Right cardiac atrium (tissue), 5 donors: ENCODE data around the gene ELP4. TPM values are rescaled to one million over a fixed set of nuclear protein-coding genes. Genes with fewer than 3 reads are reported as not detected.
A peak's percentile ranks its signal among the peaks of the same experiment; 100 is the strongest.

Source experiments
- ATAC-seq, 2 donors: fragments of 200-7000 bp; cut with Tn5 transposase; one replicate each; pipeline versions ENCODE4 v1.8.0 to v1.9.1; 2020; ENCODE audit warnings: moderate library complexity in 2 of 2, mild to moderate bottlenecking in 1 of 2
- DNase-seq, 3 donors: peaks; one replicate each; pipeline ENCODE4 v3.0.0-alpha.2; 2020
- H3K27ac ChIP-seq: one replicate; pipeline ENCODE4 v1.5.1; 2013; ENCODE audit warnings: mild to moderate bottlenecking, low read length, control low read depth, moderate library complexity
- H3K27me3 ChIP-seq: one replicate; pipeline ENCODE4 v1.6.1; 2013; ENCODE audit not compliant: control insufficient read depth, insufficient read depth
- H3K4me1 ChIP-seq: one replicate; pipeline ENCODE4 v1.6.1; 2013; ENCODE audit warnings: low read length; ENCODE audit not compliant: control insufficient read depth, insufficient read depth
- H3K4me3 ChIP-seq: one replicate; pipeline ENCODE4 v1.5.1; 2013; ENCODE audit warnings: low read length, control low read depth
- H3K9me3 ChIP-seq: one replicate; pipeline ENCODE4 v1.6.1; 2013; ENCODE audit warnings: low read length; ENCODE audit not compliant: control insufficient read depth
- WGBS: extraction: QIAGEN DNeasy Blood & Tissue Kit; methylation state at CpG from one replicate; pipeline ENCODE4 v1.1.7; 2013; 5-methylcytosine and 5-hydroxymethylcytosine counted together
- intact Hi-C, 4 donors: fragments of 100-400 bp; cut with DNase I; formaldehyde crosslinking; loops; one replicate each; pipeline versions ENCODE4 v1.11.0 to v1.14.0; 2022 to 2023
- polyA plus RNA-seq: library from polyadenylated mRNA; stranded (reverse); fragments of 200-250 nt; gene quantifications from one replicate; pipeline ENCODE4 v1.2.3, GENCODE V29; 2013
- total RNA-seq, 4 donors: library from RNA; stranded (reverse); fragmentation: NEBNext Ultra II Directional; extraction: Animal tissue kit (Norgen Biotek cat#: 25700); gene quantifications; one replicate each; pipeline ENCODE4 v1.2.1, GENCODE V29; 2021
- donor health status: healthy with polysubstance abuse.
- donor health status: DM: no; HTN: yes; CAD: no.
- donor health status: DM: no; HTN: no; CAD: no.
- donor health status: DM: no; HTN: yes; CAD: no; lungs with severe emphysema.
- donor health status: DM: yes; HTN: yes; CAD: no.

The ELP4 gene
- total and polyA plus RNA-seq, 5 donors, result 13.2 to 17.9 (median 15.1) TPM

DNA sequence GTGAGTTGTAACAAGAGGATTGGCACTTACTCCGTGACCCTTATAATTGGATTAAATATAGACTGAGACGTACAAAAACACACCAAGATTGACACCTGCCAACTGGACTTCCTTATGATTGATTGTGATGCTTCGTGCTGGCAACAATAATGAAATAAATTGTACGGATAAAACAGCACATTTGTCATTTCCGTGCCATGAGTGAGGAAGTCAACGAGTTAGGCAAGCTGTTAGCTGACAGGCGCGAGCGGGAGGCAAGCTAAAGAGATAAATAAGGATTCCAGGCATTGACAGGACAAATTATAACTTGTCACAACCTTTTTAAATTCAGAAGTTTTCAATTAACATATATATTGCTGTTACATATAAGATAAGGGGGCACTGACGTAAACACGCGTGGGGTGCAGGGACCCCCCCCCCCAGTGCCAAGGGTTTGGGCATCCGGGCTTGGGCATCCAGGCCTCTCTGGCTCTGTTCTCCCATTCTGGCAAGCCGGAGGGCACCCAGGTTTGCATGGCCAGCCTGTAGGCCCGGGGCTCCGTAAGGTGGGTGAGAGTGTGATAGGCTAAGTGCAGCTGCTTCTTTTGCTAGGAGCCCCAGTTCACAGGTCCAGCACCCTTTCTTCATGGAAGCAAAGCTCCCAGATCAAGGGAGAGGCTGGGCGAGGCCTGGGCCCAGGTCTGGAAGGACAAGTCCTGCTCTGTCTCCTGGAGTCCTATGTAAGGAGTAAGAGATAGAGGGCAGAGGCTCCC is 312.8 kb downstream of the ELP4 start:
- H3K27me3 ChIP-seq, result no peaks in the 10 kb centered on the region
- intact Hi-C loops, result no loop called here
- ATAC-seq, result no peak
- H3K9me3 ChIP-seq, result no peaks in the 10 kb centered on the region
- 30% methylated on average over 17 of the region's 17 CpGs for WGBS
- peaks cover 4% of the 10 kb centered on the region for H3K4me1 ChIP-seq
- H3K27ac ChIP-seq, result no peak overlapping the region
- DNase-seq, result no peak
- no peak overlapping the region for H3K4me3 ChIP-seq

DNA sequence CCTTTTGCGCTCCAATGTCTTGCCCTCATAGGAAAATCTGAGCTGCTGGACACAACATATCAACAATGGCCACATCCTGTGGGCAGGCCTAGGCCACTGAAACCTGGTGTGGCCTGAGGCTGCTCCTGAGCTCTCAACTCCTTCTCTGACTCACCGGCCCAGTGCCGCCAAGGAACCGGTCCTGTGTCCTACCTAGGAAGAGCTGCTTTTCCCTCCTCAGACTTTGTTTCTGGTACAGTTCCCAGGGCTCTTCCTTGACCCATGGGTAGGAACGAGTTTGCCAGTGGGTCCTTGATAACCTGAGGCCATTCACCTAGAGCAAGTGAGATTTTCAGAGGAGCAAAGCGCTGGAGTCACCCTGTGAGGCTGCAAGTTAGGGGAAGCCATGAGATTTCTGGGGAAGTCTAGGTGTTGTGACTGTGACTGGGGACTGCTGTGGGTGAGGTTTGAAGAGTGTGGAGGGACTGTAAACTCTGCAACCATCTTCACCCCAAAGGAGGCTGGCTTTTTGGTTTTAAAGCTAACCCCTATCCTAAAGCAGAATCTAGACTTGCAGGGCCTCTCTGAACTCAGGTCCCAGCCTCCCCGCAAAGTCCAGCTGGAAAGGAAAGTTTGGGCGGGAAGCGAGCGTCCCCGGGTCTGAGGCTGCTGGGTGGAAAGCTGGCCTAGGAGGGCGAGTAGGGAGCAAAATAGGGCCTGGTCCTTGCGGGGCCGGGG is 313.5 kb downstream of the ELP4 start:
- intact Hi-C loops, result no loop called here
- DNase-seq (no peak), ATAC-seq (no peak)
- Histone ChIP-seq H3K4me3 (no peak overlapping the region), H3K27ac (no peak overlapping the region), H3K4me1 (no peaks in the 10 kb centered on the region), H3K9me3 (no peaks in the 10 kb centered on the region), H3K27me3 (no peaks in the 10 kb centered on the region)
- 43% methylated on average over 14 of the region's 14 CpGs for WGBS

DNA sequence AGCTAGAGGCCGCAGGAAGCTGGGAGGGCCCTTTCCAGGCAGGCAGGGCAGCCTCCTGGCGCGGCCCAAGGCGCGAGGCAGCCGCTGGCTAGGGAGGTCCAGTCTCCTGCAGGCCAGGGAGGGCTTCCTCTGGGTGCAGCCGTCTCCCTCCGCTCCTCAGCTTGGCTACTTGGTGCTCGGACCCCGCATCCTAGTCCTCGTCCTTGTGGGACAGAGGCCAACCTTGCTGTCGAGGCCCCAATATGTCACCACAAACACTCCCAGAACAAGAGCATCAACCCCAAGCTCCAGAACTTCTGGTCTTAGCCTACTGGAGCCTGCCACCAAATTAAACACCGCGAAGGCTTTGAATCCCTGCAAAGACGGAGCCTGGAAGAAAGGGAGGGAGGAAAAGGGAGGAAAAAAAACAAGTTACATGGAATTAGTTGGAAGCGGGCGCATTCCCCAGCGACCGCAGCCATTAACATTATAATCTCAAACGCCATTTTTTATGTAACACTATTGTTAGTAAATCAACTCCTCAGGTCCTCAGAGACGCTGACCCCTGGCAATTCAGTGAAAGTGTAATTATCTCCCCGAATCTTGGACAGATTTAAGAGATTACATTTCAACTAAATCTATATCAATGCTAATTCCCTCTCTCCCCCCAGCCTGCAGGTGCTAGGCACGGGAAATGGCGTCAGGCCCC is 314.2 kb downstream of the ELP4 start:
- Histone ChIP-seq H3K27ac (no peak overlapping the region), H3K9me3 (no peaks in the 10 kb centered on the region), H3K4me1 (no peaks in the 10 kb centered on the region), H3K4me3 (no peak overlapping the region), H3K27me3 (no peaks in the 10 kb centered on the region)
- DNase-seq, result no peak
- intact Hi-C loops, result no loop called here
- no peak for ATAC-seq
- WGBS, result 12% methylated on average over 24 of the region's 24 CpGs

DNA sequence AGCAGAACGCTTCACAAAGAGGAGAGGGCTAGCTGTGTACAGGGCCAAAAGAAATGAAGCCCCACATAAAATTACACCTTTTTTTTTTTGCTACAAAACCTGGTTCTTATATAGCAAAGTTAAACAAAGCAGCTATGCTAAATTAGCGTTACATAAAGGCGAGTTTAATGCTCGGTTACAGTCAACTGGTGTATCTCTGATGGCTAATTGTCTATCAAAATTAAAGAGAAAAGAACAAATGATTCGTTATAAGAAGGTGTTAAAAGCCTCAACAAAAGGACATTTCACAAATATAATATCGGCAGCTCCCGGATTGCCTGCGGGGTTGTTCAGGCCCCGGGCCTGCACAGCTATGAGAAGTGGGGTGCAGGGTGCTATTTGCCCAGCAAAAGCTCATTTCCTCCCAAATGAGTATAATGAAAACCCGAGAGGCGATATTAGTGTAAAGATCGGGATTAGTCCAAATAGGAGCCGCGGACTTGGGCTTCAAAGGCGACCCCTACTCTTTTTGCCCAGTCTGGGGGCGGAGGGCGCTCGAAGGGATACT is 314.8 kb downstream of the ELP4 start:
- WGBS, result 9% methylated on average over 18 of the region's 18 CpGs
- no peaks in the 10 kb centered on the region for H3K9me3 ChIP-seq
- intact Hi-C loops, result no loop called here
- no peak overlapping the region for H3K4me3 ChIP-seq
- DNase-seq, result no peak
- no peak for ATAC-seq
- no peaks in the 10 kb centered on the region for H3K4me1 ChIP-seq
- H3K27me3 ChIP-seq, result no peaks in the 10 kb centered on the region
- H3K27ac ChIP-seq, result no peak overlapping the region

DNA sequence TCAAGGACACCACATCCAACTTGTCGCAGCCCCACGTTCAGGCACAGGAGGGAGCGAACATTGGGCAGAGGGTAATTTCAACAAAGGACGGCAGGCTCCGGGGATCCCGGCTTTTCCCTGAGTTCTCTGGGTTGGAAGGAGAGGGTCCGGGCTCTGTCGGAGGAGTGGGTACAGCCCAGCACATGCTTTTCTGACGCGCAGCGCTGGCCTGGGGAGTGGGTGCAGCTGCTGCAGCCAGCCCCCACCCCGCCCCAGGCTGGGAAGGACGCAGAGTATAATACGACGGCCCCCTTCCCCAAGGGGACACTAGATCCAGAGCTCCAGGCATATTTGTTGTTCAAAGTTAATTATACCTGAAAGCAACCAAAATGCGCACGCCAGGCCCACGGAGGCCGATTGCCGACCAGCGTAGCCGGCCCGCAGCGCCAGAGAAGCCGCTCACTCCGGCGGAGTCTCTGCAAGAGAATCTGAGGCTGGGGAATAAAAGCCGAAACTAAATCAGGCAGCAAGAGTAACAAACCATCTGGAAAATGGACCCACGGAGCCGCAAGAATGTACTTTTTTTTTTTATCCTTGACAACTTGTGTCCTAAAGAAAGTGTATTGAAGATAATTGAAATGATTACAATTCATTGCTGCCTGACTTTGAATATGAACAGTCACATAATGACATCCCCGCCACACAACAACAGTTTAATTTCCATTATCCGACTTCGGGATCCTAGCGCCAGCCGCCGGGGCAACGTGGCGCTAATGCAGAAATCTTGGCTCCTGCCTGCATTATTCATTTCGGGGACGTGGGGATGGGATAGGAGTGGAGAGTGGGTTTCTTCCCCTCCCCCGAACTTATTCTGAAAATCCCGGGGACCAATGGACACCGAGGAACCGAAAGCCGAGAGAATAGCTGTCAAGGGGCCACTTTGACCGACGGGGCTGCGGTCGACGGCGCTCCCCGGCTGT is 315.6 kb downstream of the ELP4 start:
- no peaks in the 10 kb centered on the region for H3K9me3 ChIP-seq
- H3K4me3 ChIP-seq, result no peak overlapping the region
- WGBS, result 5% methylated on average over 52 of the region's 52 CpGs
- intact Hi-C loops, result no loop called here
- H3K4me1 ChIP-seq, result no peaks in the 10 kb centered on the region
- ATAC-seq (no peak), DNase-seq (no peak)
- H3K27me3 ChIP-seq, result peaks cover 4% of the 10 kb centered on the region
- no peak overlapping the region for H3K27ac ChIP-seq

DNA sequence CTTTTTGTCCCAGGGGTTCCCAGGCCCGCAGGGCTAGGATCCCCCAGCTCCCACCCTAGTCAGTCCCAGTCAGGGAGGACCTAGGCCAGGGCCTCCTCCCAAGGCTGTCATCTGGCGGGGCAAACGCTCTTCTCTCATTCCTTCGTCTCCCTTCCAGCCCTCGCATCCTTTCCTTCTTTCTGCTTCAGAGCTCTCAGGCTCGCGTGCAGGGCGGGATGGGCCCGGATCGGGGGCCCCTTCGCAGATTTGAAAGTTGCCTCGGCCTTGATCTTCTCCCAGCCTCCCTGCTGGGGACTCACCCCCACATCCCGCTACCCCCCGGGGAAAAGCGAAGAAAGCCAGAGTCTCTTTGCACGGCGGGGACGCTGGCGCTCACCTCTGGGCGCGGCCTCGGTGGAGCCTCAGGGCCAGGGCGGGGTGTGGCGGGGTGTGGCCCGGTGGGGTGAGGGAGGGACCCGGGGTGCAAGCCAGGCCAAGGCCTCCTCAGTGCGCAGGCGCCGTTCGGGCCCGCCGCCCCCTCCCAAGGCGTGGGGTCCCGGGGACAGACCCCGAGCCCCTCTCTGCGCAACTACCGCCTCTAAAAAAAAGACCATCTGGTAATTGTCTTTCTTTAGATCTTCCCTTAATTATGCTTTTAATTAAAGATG is 316.4 kb downstream of the ELP4 start:
- Histone ChIP-seq H3K4me3 (no peak overlapping the region), H3K27ac (no peak overlapping the region), H3K4me1 (no peaks in the 10 kb centered on the region), H3K27me3 (peaks cover 4% of the 10 kb centered on the region), H3K9me3 (no peaks in the 10 kb centered on the region)
- ATAC-seq, result no peak
- WGBS, result 5% methylated on average over 37 of the region's 37 CpGs
- intact Hi-C loops, result no loop called here
- peak in 1 of 3 donors; percentile 41 for DNase-seq

DNA sequence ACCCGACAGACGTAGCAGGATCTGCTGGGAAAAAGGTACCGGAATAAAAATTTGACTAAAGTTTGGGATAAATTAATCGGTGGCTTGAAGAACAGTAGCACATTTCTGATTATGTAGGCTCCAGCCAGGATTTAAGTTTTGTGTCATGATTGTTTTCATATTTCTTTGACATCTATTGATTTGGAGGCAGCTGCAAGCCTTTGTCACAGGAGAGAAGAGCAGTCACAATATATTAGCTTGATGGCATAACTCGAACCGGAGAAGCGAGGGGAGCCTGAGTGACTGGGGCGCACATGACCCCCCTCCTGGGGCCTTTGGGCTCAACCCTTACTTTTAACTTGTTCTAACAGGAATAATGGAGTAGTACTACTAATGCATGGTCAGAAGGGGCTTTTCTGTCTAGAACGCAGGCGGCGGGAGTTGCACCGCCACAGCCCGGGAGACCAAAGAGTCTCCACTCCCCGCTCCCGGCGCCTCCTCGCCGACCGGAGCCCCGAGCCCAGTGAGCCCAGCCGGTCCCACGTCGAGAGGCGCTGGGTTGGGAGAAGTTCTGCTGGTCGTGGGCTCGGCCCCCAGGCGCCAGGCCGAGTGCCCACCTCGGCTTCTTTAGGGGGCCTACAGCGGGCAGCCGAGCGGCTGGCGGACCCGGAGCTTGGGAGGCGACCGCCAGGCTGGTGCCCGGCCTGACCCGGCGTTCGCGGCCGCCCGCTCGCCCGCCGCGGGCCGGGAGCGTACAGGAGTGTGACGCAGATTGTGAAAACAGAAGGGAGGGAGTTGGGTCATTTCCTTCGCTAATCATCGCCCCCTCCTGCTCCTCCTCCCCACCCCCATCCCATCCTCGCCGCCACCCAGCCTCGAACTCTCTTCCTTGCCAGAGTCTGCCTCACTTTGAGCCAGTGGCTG is 317.2 kb downstream of the ELP4 start:
- H3K27me3 ChIP-seq, result peaks cover 4% of the 10 kb centered on the region
- intact Hi-C loops, result no loop called here
- no peak for ATAC-seq
- no peak for DNase-seq
- no peaks in the 10 kb centered on the region for H3K9me3 ChIP-seq
- H3K4me1 ChIP-seq, result no peaks in the 10 kb centered on the region
- WGBS, result 5% methylated on average over 55 of the region's 55 CpGs
- H3K4me3 ChIP-seq, result no peak overlapping the region
- H3K27ac ChIP-seq, result no peak overlapping the region

DNA sequence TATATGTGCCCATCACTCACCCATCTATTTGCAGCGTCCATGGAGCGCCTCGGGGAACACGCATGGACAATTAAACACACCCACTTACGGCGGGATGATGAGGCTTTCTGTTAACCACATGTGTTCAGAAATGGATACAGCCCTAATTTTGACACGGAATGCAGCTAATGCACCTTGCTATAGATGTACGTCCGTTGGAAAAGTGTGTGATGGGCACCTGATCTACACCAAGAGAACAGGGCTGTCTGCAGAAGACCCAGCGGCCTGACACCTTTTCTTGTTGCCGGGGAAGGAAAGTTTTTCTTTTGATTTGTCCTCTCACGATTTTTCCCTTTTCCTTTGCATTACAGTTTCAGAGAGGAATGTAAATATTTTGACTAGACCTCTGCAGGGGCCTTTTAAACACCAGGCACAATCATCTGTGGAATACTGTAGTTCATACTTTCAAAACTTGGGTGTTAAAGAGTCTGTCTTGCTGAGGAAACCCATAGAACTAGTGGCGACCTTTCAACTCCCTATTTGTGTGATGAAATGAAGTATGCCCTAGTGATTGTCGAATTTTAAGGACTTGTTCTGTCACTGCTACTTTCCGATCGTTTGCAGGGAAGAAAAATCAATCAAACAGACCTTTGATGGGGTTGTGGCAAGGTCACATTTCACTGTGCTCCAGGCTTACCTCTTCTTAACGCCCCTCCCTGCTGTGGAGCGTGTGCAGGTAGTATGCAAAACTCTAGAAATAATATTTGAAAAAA is 318.1 kb downstream of the ELP4 start:
- 7% methylated on average over 18 of the region's 18 CpGs for WGBS
- intact Hi-C loops, result no loop called here

DNA sequence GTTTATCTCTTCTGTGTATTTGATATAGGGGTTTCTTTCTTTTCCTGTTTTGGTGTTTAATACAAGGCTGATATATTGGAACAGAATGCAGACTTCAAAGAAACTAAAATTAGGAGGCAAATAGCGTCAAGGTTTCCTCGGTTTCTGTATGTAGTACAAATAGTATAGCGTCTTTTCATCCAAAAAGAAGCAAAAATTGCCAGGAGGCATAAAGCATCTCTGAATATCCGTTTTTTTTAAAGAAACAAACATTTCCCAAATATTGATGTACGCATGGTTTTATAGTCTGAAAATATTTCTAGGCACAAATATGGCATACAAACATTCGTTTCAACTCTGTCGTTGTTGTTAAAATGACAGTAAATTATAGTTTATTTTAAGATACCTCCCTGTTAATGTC is 318.6 kb downstream of the ELP4 start:
- 26% methylated on average over 7 of the region's 7 CpGs for WGBS
- ATAC-seq (no peak), DNase-seq (no peak)
- Histone ChIP-seq H3K9me3 (no peaks in the 10 kb centered on the region), H3K27ac (no peak overlapping the region), H3K4me1 (no peaks in the 10 kb centered on the region), H3K4me3 (no peak overlapping the region), H3K27me3 (peaks cover 10% of the 10 kb centered on the region)
- intact Hi-C loops, result no loop called here

More for the DNA sequence above, 318.1 kb downstream of the ELP4 start:
- no peaks in the 10 kb centered on the region for H3K4me1 ChIP-seq
- no peak for DNase-seq
- no peak overlapping the region for H3K4me3 ChIP-seq
- no peaks in the 10 kb centered on the region for H3K9me3 ChIP-seq
- H3K27me3 ChIP-seq, result peaks cover 8% of the 10 kb centered on the region
- no peak overlapping the region for H3K27ac ChIP-seq
- no peak for ATAC-seq
